ENCODE data around the gene DCTN4. TPM values are rescaled to one million over a fixed set of nuclear protein-coding genes. Genes with fewer than 3 reads are reported as not detected.
A peak's percentile ranks its signal among the peaks of the same experiment; 100 is the strongest.

DCTN4 gene
- total RNA-seq, 1 donor from 2014 or later = 23.7 TPM

GRCh38 chr5:150780187-150780692, 21.4 kb upstream of the DCTN4 start:
- DNase-seq (ENCODE audit: low read depth) (no peak), FAIRE-seq (no peak)
- H3K27me3 ChIP-seq (ENCODE audit: control insufficient read depth, insufficient read depth, low read length) = no peaks in the 10 kb centered on the region
- no peak overlapping the region for H3K4me3 ChIP-seq (ENCODE audit: low read depth, low read length)
- H3K36me3 ChIP-seq (ENCODE audit: control insufficient read depth, insufficient read depth, low read length) = no peaks in the 10 kb centered on the region
- TF ChIP-seq CTCF (IDR thresholded peaks at IDR 0.05; ENCODE audit: insufficient read depth, low read length, severe bottlenecking) = no peak

GRCh38 chr5:150779397-150780186, 20.8 kb upstream of the DCTN4 start:
- FAIRE-seq = no peak
- TF ChIP-seq CTCF (IDR thresholded peaks at IDR 0.05; ENCODE audit: insufficient read depth, low read length, severe bottlenecking) = no peak
- peak overlapping the region; percentile 72 for H3K4me3 ChIP-seq (ENCODE audit: low read depth, low read length)
- H3K27me3 ChIP-seq (ENCODE audit: control insufficient read depth, insufficient read depth, low read length) = no peaks in the 10 kb centered on the region
- no peaks in the 10 kb centered on the region for H3K36me3 ChIP-seq (ENCODE audit: control insufficient read depth, insufficient read depth, low read length)
- DNase-seq (ENCODE audit: low read depth) = no peak

- DNase-seq (ENCODE audit: low read depth) (peak; percentile 44), FAIRE-seq (no peak)
- peak; percentile 67 for TF ChIP-seq CTCF (IDR thresholded peaks at IDR 0.05; ENCODE audit: insufficient read depth, low read length, severe bottlenecking)
- no peaks in the 10 kb centered on the region for H3K27me3 ChIP-seq (ENCODE audit: control insufficient read depth, insufficient read depth, low read length)
- H3K4me3 ChIP-seq (ENCODE audit: low read depth, low read length) = peak within 1 kb of the TSS; percentile 72
- no peaks in the 10 kb centered on the region for H3K36me3 ChIP-seq (ENCODE audit: control insufficient read depth, insufficient read depth, low read length)
Observed at GRCh38 chr5:150778517-150779396, 19.9 kb upstream of the DCTN4 start, which contains the start of gene SMIM3. Gene SMIM3 (plus strand): TSS chr5:150778757. CDS start chr5:150795441, 16,684 bp downstream.

- TF ChIP-seq CTCF (IDR thresholded peaks at IDR 0.05; ENCODE audit: insufficient read depth, low read length, severe bottlenecking) = no peak
- FAIRE-seq = no peak
- H3K36me3 ChIP-seq (ENCODE audit: control insufficient read depth, insufficient read depth, low read length) = no peaks in the 10 kb centered on the region
- peak overlapping the region; percentile 72 for H3K4me3 ChIP-seq (ENCODE audit: low read depth, low read length)
- no peak for DNase-seq (ENCODE audit: low read depth)
- no peaks in the 10 kb centered on the region for H3K27me3 ChIP-seq (ENCODE audit: control insufficient read depth, insufficient read depth, low read length)
Observed at GRCh38 chr5:150778088-150778516, 19.3 kb upstream of the DCTN4 start.

GRCh38 chr5:150777685-150778084, 18.9 kb upstream of the DCTN4 start:
- Histone ChIP-seq H3K36me3 (ENCODE audit: control insufficient read depth, insufficient read depth, low read length) (no peaks in the 10 kb centered on the region), H3K4me3 (ENCODE audit: low read depth, low read length) (no peak overlapping the region), H3K27me3 (ENCODE audit: control insufficient read depth, insufficient read depth, low read length) (no peaks in the 10 kb centered on the region)
- FAIRE-seq (no peak), DNase-seq (ENCODE audit: low read depth) (no peak)
- TF ChIP-seq CTCF (IDR thresholded peaks at IDR 0.05; ENCODE audit: insufficient read depth, low read length, severe bottlenecking) = no peak
